Ammon's horn (tissue), 1 donor: ENCODE measurements around the gene CDH4.
A peak's percentile ranks its signal among the peaks of the same experiment; 100 is the strongest.
"Not testable (repeated sequence)": the region's sequence is repeated elsewhere in the genome, so short reads cannot be mapped to it uniquely, and the experiment has no call there.

Experiments used
- DNase-seq: peaks from one replicate; pipeline ENCODE4 v3.0.0-alpha.2; 2016; ENCODE audit warnings: low spot score

Gene CDH4

DNA sequence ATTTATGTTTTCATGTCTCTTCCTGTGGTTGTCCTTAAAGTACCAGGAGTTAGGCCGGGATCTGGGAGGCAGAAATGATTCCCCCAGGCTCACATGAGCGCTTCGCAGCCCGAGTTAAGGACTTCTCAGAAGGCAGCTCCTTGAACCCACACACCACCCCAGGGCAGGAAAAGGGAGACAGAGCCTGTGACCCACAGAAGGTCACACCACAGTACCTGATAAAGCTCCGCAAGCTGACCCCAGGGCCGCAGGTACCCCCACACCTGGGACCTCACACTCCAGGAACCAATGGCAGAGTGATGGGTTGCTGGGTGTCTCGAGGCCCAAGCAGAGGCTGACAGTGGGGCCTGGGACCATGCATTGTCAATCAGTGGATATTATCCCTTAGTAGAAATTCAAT lies 207.6 kb downstream of the CDH4 start:
- DNase-seq: no peak

DNA sequence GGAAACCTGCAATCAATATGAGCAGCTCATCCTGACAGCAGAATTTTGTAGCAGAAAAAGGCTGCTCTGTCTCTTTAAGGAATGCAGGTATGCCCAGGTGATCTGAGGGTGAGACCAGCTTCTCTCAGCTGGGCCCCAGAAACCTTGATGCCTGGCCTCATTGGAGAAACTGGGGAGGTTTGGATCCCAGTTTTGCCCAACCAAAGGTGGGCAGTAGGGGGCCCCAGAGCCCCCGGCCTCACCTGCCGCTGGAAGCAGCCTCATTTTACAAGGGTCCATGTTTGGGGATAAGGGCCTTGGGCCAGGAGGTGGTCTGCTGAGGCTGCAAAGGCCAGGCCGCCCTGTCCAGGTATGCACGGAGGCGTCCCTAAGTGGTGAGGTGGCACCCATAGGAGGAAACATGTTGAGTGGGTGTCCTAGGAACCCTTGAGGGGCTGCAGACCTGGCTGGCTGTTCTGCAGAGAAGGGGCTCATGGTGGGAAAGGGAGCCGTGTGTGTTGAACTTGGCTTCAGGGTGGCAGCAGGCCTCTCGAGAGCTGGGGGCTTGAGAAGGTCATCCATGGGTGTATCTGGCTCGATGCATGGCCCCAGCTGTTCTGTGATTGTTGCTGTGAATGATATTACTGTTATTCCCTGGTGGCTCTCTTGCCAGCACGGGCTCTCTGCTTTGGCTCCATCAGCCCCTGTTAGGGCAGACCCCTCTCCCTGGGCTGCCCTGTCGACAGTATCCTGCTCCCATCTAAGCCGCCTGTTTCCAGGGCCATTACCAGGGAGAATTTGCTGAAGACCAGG lies 208.4 kb downstream of the CDH4 start:
- DNase-seq: no peak

DNA sequence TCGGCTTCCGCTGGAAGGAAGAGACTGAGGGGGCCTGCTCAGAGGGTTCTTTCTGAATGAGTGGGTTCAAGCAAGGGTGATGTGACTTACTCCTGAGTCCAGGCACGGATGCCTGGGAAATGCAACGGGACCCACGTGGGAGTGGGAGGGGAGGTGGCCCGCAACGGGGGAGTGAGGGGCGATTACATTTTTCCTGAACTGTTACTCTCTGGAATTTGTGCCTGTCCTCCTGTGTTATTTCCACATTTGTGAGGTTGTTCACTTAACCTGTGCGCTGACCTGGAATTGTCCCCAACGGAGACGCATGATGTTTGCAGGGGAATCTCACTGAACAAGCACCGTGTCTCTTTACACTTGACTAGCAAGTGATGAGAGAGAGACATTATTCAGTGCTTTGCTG lies 209.4 kb downstream of the CDH4 start:
- no peak for DNase-seq

DNA sequence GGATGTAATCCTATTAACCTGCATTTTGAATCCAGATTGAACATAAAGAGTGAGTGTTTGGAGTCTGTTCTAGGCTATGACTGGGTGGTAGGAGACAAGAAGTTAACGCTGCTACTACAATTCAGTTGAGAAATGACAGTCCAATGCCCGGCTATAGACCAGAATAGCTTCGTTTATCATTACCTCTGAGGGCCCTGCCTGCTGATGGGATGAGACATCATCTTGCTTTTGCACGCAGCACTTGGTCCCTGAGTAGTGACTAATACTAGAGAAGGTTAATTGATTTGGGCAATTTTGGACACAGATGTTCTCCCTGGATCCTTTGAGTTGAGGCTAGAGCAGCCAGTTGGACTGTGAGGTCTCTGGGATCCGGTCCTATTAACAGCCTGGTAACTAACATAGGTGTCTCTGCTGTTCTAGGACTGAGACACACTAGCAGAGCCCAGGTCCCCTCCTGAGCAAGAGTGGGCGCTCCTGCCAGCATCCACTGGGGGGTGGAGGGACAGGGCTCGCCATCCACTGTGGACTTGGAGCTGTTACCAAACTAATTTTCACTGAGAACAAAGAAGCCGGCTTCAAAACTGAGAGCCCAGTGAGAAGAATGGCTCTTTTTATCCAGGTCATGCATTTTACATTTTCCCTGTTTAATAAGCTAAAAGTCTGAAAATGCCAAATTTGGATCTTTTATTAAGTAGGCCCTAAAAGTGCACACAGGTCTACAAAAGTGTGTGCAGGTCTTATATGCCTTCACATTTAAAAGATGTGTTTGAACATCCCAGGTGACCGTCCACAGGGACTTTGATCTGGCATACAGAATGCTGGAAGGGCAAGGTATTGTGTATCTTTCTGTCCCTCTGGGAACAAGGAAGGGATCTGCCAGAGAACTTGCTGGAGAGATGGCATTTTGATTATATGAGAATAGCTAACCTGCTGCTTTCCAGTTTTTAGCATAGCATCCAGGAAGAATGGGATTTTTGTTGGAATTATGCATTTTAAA lies 212.5 kb downstream of the CDH4 start:
- DNase-seq: peak; percentile 23

DNA sequence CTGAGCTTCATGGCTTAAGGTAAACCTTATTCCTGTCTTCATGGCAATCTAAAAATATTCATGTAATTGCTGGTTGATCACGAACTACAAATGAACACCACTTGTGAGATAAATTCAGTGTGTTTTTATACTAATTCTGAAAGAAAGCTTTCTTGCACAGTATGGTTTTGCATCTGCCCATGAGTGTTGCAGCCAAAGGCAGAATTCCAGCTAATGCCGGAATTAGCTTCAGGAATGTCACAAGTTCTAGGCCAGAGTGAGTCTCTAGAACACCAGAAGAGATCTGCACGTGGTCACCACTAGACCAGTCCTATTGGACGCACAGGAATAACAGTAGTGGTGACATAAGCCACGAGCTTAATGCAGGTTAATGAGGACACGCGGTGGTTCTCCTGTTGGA lies 223.7 kb downstream of the CDH4 start:
- no peak for DNase-seq

DNA sequence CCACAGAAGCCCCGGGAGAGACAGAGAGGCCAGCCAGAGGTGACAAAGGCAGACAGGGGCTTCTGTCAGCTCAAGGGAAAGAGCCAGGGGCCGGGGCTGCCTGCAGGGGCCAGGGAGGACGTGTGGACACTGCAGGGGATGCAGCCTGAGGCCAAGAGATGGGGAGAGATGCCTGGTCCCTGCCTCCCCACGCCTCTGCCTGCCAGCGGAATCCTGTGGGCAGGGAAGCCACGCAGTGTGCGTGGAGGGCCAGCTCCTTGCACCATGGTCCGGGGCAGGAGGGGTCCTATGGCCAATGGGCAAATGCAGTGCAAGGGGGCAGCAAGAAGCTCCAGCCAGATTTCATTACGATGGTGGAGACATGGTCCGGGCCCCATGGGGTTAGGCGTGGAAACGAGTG lies 224.9 kb downstream of the CDH4 start:
- DNase-seq: no peak

DNA sequence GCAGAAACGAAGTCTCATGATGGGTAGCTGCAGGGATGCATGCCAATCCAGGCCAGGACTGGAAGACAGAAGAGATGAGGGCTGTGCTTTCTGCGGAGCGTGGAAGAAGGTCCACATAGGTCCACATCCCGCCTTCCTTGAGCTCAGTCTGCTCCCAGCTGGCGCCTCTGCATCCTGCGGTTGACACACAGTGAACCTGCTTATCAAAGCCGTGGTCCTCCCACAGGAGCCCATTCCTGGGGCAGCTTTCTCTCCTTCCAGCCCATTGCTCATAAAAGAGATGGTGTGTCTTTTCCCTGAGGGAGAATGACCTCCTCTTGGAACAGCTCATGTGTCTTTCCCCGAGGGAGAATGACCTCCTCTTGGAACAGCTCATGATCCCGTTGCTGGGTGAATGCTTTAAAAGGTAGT lies 225.4 kb downstream of the CDH4 start:
- DNase-seq: no peak

DNA sequence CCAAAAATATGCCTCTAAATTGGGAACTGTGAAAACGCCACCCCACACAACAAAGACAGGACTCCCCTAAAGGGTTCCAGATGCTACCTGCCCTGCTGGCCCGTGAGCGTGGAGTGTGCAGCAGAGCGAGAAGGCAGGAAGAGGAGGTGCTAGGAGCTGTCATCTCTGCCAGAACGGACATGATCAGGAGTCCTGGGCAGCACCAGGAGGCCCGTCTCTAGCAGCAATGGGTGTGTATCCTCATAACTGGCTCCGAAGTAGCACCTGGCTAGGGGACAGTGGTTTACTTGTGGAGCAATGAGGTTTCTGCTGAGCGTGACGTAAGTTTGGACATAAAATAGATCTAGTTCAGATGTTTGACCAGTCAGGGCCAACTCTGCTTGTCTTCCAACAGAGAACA lies 226.0 kb downstream of the CDH4 start:
- no peak for DNase-seq

DNA sequence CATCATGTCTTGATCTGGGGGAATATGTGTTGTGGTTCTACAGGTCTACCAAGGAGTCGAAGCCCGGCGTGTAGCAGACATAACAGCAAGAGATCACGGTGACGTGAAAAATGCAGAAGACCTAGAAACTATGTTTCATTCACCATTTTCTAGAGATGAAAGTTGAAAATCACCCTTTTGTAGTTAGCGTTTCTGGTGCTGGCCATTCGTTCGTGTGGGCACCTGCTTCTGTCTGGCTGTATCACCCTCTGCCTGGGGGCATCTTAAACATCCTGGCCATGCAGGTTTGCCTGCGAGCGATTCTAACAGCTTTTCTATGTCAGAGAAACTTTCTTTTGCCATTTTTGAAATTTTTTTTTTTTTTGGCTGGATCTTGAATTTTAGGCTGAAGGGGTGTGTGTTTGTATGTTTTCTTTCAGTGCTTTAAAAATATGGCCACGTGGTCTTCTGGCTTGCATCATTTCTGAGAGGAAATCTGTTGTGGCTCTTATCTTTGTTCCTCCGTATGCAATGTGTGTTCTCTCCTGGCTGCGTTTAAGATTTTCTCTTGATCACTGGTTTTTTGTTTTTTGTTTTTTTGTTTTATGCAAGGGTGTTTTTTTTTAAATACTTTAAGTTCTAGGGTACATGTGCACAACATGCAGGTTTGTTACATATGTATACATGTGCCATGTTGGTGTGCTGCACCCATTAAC lies 226.7 kb downstream of the CDH4 start:
- no peak for DNase-seq

DNA sequence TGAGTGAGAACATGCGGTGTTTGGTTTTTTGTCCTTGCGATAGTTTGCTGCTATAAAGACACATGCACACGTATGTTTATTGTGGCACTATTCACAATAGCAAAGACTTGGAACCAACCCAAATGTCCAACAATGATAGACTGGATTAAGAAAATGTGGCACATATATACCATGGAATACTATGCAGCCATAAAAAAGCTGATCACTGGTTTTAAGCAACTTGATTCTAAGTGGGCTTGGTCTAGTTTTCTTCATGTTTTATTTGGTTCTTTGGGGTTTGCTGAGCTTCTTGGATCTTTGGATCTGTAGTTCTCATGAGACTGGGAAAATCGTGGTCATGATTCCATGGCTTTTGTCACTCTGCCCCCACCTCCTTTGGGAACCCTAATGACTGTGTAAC lies 227.4 kb downstream of the CDH4 start:
- DNase-seq: not testable (repeated sequence)

DNA sequence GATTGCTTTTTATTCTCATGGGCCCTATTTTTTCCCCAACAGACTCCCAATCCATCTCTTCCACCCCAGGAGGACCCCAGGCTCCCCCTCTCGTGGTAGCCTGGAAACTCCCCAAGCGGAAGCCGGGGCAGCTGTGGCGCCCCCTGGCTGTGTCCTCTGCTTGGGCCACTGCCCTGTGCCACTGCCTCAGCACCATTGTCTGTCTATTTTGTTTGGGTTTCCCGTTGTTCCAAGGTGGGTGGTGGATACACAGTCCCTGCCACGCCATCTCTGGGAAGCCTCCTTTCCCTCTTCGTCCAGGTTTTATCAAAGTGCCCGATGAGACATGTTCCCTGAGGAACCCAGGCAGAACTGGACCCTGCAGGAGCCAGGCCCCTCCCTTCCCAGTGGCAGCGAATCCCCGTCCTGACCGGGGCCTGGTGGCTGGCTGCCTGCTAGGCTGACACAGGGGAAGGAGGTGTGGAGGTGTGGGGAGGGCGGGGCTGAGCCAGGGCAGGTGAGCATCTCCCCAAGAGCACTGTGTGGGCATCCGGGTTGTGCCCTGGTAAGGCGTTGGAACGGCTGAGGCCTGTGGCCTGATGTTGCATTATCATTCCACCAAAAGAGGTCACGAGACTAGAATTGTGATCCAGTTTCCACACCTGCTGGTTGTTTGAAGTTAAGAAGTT lies 228.2 kb downstream of the CDH4 start:
- DNase-seq: no peak

DNA sequence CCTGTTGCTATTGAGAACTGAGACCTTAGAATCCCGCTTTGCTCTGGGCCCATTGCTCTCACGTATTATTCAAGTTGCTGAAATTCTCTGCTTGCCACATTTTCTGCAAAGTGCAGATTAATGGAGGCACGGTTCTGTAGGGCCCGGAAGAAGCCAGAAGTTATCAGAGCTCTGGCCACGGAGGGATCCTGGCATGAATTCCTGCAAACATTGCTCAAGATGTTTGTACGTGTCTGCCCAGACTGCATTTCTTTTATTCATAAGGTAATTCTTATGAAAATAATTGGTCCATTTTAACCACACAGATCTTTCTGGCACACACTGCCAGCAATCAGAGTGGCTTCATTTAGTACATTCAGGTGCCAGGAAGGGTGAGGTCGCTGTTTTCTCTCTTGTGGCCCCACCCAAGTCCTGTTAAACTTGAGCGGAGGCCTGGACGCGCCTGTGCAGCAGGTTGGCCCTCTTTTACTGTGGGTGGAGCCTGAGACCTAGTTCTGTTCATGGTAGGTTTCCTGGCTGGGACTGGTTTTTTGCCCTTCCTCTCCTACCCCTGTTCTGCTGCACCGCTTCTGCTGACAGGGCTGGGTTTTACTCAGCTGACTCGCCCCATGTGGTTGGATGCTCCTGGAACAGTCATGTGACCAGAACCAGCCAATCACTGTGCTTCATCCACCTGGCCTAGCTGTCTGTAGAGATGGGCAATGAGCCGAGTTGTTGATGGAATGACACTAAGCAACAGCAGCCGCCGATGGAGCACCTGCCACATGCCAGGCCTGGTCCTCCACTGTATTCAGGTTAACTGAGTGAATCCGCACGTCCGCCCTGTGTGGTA lies 230.2 kb downstream of the CDH4 start:
- no peak for DNase-seq

DNA sequence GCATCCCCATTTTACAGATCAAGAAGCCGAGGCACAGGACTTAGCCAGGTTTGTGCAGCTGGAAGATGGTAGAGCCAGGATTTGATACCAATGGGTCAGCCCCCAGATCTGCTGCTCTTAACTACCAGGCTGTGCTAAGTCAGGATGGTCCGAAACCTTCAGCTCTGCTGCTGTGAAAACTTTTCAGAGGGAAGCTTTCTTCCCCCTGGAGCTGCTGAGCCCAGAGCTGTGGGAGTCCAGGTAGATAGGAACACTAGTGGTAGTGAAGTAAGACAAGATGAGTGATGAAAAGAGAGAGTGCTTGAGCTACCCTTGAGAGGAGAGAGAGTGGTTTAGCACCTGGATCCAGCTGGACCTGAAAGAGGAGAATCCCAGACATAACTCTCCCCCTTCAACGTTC lies 230.8 kb downstream of the CDH4 start:
- DNase-seq: no peak

DNA sequence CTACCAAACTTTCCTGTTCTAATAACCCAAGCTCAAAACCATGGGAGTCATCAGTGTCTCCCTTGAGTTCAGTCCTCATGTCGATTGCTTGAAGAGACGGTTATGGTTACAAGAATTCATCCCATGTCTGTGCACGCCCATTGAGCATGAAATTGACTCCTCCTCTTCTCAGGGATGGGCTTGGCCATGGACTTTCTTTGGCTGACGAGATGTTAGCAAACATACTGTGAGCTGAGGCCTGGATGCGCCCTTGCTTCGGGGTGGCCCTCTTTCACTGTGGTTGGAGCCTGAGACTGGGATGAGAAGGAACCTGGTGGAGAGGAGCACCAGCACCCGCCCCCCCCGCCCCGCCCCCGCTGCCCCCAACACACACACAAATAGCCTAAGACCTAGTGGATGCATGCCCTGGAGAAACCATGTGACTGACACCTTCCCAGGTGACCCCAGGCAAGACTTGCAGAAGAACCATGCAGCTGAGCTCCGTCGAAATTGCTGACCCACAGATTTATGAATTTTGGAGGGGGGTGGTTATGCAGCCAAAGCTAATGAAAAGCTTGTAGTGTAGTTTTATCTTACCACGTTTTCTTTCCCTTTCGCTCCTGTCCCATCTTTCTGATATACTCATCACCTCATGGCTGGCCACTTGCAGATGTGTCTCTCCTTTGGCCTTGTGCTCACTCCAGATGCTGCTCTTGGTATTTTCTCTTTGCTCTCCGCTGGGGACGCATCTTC lies 231.4 kb downstream of the CDH4 start:
- no peak for DNase-seq

DNA sequence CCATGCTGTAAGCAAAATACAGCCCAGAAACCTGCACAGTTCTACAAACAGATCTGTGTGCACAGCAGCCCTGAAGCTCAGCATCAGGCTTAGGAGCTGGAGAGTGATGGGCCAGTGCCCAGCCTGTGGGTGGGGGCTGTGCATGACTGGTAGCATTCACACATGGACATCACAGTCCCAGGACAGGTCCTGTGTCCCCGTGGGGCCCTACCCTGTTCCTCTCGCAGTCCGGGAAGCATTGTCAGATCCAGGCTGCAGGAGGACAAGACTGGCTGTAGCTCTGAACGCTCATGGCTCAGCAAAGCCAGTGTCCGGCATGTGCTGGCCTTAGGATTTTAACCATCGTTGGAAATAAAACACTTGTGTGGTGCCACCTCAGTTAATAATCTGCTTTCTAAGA lies 234.1 kb downstream of the CDH4 start:
- no peak for DNase-seq

DNA sequence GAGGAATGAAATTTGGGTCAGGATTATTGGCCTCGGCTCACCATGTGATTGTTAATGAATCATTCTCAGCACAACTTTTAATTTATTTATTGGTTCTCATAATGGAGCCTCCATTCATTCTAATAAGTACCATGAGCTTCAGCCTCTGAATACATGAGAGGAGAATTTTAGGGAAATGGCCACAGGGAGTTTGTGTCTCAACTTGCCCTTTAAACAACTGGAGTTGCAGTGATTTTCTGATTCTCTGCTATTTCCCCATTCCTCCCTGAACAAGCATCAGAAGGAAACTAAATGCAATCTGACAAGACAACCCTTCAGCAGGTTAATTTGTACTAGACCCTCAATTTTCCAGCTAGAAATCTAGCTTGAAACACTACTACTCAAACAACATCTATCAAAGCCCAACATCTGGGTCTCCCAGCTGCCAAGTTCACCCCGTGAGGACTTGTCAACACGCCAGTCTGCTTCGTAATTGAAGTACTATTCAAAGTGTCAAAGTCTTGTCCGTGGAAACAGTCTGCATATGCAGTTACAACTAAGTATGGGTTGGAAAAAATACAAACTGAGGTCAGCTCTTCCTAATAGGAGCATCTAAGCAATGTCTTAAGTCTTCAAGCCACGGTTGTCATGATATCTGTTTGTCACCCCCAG lies 235.4 kb downstream of the CDH4 start:
- no peak for DNase-seq

DNA sequence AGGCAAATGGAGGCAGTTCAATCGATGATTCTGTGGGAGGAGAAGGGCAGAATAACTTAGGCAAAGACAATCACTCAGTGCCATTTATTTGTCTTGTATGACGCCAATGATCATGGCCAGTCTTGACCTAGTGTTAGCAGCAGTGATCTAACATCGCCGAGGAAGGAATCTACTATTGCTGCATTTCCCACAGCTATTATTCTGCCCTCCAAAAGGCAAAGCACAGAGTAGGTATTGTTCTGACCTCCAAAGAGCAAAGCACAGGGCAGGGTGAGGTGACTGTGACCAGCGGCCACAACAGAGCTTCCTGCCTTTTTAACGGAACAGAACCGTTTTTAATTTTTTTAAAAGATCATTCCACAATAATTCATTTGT lies 235.9 kb downstream of the CDH4 start:
- DNase-seq: no peak

DNA sequence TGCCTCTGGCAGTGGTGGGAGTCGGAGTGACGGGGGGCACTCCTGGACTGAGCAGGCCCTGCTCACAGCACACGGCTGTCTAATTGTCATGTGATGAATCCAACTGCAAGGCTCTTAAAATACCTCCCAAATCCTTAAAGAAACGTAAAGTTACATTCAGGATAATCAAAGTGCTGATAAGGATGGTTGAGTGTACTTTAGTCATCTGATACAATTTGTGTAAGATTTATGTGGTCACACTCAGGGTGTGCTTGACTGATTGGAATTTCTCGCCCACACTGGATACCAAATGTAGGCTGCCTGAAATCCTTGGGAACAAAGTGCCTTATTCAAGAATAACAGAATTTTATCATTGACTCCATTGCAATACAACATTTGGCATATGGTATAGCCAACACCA lies 238.7 kb downstream of the CDH4 start:
- no peak for DNase-seq

DNA sequence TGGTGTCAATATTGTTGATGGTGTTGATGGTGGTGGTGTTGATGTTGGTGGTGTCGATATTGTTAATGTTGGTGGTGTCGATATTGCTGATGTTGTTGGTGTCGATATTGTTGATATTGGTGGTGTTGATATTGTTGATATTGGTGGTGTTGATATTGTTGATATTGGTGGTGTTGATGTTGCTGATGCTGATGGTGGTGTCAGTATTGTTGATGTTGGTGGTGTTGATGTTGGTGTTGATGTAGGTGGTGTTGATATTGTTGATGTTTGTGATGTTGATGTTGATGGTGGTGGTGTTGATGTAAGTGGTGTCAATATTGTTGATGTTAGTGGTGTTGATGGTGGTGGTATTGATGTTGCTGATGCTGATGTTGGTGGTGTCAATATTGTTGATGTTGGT lies 240.0 kb downstream of the CDH4 start:
- no peak for DNase-seq

DNA sequence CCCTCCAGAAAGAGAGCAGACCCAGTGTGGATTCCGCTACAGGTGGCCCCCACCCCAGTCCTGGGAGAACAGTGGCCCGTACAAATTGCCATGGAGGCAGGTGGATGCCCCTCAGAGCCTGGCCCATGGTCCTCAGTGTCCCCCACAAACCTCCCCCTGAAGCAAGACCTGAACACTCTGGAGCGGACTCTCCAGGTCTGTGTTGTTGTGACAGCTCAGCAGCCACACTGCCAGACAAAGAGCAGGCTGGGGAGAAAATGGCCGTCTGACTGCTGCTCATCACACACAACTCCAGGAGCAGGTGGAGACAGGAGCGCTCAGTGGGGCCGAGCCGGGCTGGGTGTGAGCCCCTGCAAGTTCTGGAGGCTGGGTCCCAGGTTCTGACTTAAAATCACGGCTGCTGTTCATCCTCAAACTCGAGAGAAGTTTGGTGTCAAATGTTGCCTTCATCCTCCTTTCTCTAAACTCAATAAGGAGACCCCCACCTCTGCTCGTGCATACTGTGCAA lies 241.8 kb downstream of the CDH4 start:
- DNase-seq: no peak
